ENCODE results near the gene TRAF3IP1. TPM values are rescaled to one million over a fixed set of nuclear protein-coding genes. Genes with fewer than 3 reads are reported as not detected.
"Not testable (repeated sequence)": the region's sequence is repeated elsewhere in the genome, so short reads cannot be mapped to it uniquely, and the experiment has no call there.

TRAF3IP1 gene
- total RNA-seq, 1 experiment from 2014 or later, result 18.6 TPM

DNA sequence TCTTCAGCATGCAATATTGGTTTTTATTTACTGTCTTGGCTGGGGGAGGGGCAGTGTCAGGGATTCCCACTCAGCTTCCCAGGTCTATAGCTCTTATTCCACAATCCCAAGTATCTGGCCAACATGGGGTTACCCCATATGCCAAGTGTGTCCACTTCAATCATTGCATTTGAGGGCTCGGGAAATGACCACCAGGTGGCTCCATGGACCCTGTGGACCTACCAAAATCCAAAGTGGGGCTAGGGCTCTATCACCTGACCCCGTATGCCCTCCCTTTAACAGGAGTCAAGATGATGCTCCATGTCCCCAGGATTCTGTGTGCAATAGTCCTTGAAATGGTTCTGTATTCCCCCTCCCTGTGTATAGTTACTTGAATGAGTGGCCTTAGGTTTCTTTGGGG is 12.1 kb upstream of the TRAF3IP1 start:
- Mint-ChIP-seq H3K4me3 (ENCODE audit: low read depth, unreplicated experiment) (no peak overlapping the region), H3K27me3 (ENCODE audit: unreplicated experiment) (no peaks in the 10 kb centered on the region), H3K4me1 (ENCODE audit: low read depth, unreplicated experiment) (no peaks in the 10 kb centered on the region), H3K36me3 (ENCODE audit: insufficient read depth, unreplicated experiment) (no peaks in the 10 kb centered on the region), H3K27ac (ENCODE audit: unreplicated experiment) (no peak overlapping the region), H3K9me3 (ENCODE audit: low read depth, unreplicated experiment) (no peaks in the 10 kb centered on the region)
- intact Hi-C loops (cut with micrococcal nuclease; ENCODE audit: unreplicated experiment), result no loop called here
- TF ChIP-seq, protein P1, sequence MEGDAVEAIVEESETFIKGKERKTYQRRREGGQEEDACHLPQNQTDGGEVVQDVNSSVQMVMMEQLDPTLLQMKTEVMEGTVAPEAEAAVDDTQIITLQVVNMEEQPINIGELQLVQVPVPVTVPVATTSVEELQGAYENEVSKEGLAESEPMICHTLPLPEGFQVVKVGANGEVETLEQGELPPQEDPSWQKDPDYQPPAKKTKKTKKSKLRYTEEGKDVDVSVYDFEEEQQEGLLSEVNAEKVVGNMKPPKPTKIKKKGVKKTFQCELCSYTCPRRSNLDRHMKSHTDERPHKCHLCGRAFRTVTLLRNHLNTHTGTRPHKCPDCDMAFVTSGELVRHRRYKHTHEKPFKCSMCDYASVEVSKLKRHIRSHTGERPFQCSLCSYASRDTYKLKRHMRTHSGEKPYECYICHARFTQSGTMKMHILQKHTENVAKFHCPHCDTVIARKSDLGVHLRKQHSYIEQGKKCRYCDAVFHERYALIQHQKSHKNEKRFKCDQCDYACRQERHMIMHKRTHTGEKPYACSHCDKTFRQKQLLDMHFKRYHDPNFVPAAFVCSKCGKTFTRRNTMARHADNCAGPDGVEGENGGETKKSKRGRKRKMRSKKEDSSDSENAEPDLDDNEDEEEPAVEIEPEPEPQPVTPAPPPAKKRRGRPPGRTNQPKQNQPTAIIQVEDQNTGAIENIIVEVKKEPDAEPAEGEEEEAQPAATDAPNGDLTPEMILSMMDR (IDR thresholded peaks at IDR 0.05; ENCODE audit: unreplicated experiment), result peak; percentile 23
- no TSS peak for BruUV-seq (replicated peaks)
- no peak for DNase-seq
- CTCF ChIA-PET, result no interaction called here

DNA sequence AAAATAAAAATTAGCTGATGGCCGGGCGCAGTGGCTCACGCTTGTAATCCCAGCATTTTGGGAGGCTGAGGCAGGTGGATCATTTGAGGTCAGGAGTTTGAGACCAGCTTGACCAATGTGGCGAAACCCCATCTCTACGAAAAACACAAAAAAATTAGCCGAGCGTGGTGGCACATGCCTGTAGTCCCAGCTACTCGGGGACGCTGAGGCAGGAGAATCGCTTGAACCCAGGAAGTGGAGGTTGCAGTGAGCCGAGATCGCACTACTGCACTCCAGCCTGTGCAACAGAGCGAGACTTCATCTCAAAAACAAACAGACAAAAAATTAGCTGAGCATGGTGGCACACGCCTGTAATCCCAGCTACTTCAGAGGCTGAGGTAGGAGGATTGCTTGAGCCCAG is 9.6 kb upstream of the TRAF3IP1 start:
- H3K4me3 Mint-ChIP-seq (ENCODE audit: low read depth, unreplicated experiment); H3K27me3 Mint-ChIP-seq (ENCODE audit: unreplicated experiment); BruUV-seq (replicated peaks); intact Hi-C loops (cut with micrococcal nuclease; ENCODE audit: unreplicated experiment); DNase-seq; CTCF ChIA-PET; H3K27ac Mint-ChIP-seq (ENCODE audit: unreplicated experiment); H3K9me3 Mint-ChIP-seq (ENCODE audit: low read depth, unreplicated experiment); H3K36me3 Mint-ChIP-seq (ENCODE audit: insufficient read depth, unreplicated experiment); H3K4me1 Mint-ChIP-seq (ENCODE audit: low read depth, unreplicated experiment): not testable (repeated sequence)

DNA sequence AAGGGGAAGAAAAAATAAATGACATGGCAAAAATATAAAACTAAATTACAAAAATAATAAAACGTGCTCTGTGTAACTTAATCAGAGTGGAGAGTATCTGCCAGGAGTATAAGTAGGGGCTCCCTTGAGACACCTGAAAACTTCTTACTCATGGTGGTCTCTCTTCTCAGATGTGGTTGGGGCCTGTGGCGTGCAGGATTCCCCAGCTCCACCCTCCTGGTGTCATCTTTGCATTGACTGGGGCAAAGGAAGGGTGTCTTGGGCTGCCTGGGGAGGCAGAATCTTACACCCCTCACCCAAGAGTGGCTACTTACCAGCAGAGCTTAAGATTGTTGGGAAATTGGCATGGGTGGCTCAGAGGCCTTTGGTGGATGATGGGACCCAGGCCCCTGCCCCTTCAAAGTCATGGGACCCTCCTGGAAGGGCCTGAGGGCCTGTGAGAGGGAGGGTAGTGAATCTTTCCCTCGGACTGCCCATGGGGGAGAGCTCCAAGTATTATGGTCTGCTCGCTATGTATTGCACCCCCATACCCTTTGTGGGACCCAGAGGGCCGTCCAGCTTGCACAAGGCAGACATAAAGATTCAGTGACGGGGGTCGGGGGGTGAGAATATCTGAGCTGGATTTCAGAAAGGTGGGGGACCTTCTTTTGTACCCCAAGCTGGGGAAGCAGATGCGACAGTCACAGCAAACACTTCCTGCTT is 6.9 kb upstream of the TRAF3IP1 start:
- TF ChIP-seq, protein P1 (IDR thresholded peaks at IDR 0.05; ENCODE audit: unreplicated experiment), result no peak
- no peaks in the 10 kb centered on the region for H3K36me3 Mint-ChIP-seq (ENCODE audit: insufficient read depth, unreplicated experiment)
- no peak overlapping the region for H3K4me3 Mint-ChIP-seq (ENCODE audit: low read depth, unreplicated experiment)
- CTCF ChIA-PET, result no interaction called here
- no peaks in the 10 kb centered on the region for H3K27me3 Mint-ChIP-seq (ENCODE audit: unreplicated experiment)
- no peaks in the 10 kb centered on the region for H3K4me1 Mint-ChIP-seq (ENCODE audit: low read depth, unreplicated experiment)
- intact Hi-C loops (cut with micrococcal nuclease; ENCODE audit: unreplicated experiment), result no loop called here
- DNase-seq, result no peak
- BruUV-seq (replicated peaks), result no TSS peak
- no peak overlapping the region for H3K27ac Mint-ChIP-seq (ENCODE audit: unreplicated experiment)
- H3K9me3 Mint-ChIP-seq (ENCODE audit: low read depth, unreplicated experiment), result no peaks in the 10 kb centered on the region

DNA sequence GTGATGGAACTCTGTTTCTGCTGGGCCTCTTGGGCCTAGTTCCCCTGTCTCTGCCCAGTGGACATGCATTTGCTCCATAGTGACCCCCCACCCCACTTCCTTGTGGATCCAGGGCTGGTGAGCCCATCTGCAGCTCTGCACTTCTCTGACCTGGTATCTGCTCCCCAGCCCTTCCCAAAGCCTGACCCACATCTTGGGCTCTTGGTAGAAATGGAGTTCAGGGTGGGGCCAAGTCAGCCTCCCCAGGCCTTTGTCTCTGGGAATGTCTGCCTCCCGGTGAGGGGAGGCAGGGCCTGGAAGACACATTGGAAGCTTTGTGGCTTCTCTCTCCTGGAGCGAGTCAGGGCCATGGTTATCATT is 6.3 kb upstream of the TRAF3IP1 start:
- Mint-ChIP-seq H3K36me3 (ENCODE audit: insufficient read depth, unreplicated experiment) (no peaks in the 10 kb centered on the region), H3K27ac (ENCODE audit: unreplicated experiment) (no peak overlapping the region), H3K27me3 (ENCODE audit: unreplicated experiment) (no peaks in the 10 kb centered on the region), H3K4me1 (ENCODE audit: low read depth, unreplicated experiment) (no peaks in the 10 kb centered on the region), H3K4me3 (ENCODE audit: low read depth, unreplicated experiment) (no peak overlapping the region), H3K9me3 (ENCODE audit: low read depth, unreplicated experiment) (no peaks in the 10 kb centered on the region)
- intact Hi-C loops (cut with micrococcal nuclease; ENCODE audit: unreplicated experiment), result no loop called here
- TF ChIP-seq, protein P1 (IDR thresholded peaks at IDR 0.05; ENCODE audit: unreplicated experiment), result no peak
- DNase-seq, result no peak
- CTCF ChIA-PET, result no interaction called here
- no TSS peak for BruUV-seq (replicated peaks)

DNA sequence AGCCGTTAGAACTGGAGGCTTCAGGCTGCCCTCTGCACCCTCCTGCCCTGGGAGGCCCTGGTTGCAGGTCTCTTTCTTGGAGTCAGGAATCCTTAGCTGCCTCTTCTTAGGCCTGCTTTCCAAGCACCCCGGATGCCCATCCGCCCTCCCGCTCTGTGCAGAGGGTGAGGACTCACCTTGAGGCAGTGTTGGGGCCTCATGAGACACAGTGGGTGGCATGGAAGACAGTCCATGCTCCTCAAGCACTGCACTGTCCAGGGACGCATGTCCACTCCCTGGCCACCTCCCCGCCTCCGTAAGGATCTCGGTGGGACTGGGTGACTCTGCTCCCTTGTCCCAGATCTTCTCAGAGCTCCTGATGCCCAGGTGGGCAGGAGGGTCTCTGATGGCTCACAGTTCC is 5.7 kb upstream of the TRAF3IP1 start:
- CTCF ChIA-PET, result no interaction called here
- Mint-ChIP-seq H3K27me3 (ENCODE audit: unreplicated experiment) (no peaks in the 10 kb centered on the region), H3K4me1 (ENCODE audit: low read depth, unreplicated experiment) (no peaks in the 10 kb centered on the region), H3K27ac (ENCODE audit: unreplicated experiment) (no peak overlapping the region), H3K36me3 (ENCODE audit: insufficient read depth, unreplicated experiment) (no peaks in the 10 kb centered on the region), H3K9me3 (ENCODE audit: low read depth, unreplicated experiment) (no peaks in the 10 kb centered on the region), H3K4me3 (ENCODE audit: low read depth, unreplicated experiment) (no peak overlapping the region)
- intact Hi-C loops (cut with micrococcal nuclease; ENCODE audit: unreplicated experiment), result no loop called here
- DNase-seq, result no peak
- TF ChIP-seq, protein P1 (IDR thresholded peaks at IDR 0.05; ENCODE audit: unreplicated experiment), result no peak
- no TSS peak for BruUV-seq (replicated peaks)

All from Calu3 (cell line).